PFSK-1 (cell line): Measurements from ENCODE around the gene HOXC11.

ENCODE experiments used
- FOXP2 ChIP-seq: optimal IDR thresholded peaks from 2 replicates; pipeline ENCODE3; 2011; ENCODE audit warnings: borderline replicate concordance, control low read depth, inconsistent platforms; ENCODE audit not compliant: insufficient read depth; ENCODE audit errors: extremely low read length, extremely low read depth
- POLR2AphosphoS5 ChIP-seq: IDR thresholded peaks from 2 replicates; pipeline ENCODE4 v1.6.1; 2012; ENCODE audit warnings: low read depth, mild to moderate bottlenecking, control low read depth, low read length, moderate library complexity
- REST ChIP-seq, 2 experiments: IDR thresholded peaks; 2 replicates each; pipeline versions ENCODE4 v1.6.1 to v1.8.0; 2011 to 2012; ENCODE audit warnings: low read depth in 2 of 2, low read length in 2 of 2, control low read depth in 1 of 2, inconsistent platforms in 1 of 2, mild to moderate bottlenecking in 1 of 2, moderate library complexity in 1 of 2; ENCODE audit not compliant: insufficient read depth in 1 of 2
- SIN3A ChIP-seq: IDR thresholded peaks from 2 replicates; pipeline ENCODE4 v1.6.1; 2012; ENCODE audit warnings: mild to moderate bottlenecking, low read length, moderate library complexity, borderline replicate concordance; ENCODE audit not compliant: insufficient read depth
- TAF1 ChIP-seq: IDR thresholded peaks from 2 replicates; pipeline ENCODE4 v1.6.1; 2012; ENCODE audit warnings: low read length, control low read depth, borderline replicate concordance; ENCODE audit not compliant: insufficient read depth

HOXC11 gene

GRCh38 chr12:53953831-53954693, 18.9 kb upstream of the HOXC11 start:
- no peak for TF ChIP-seq REST (IDR thresholded peaks at IDR 0.05; ENCODE audit: insufficient read depth in 1 of 2, low read depth in 2 of 2, low read length in 2 of 2)
- TF ChIP-seq TAF1 = no peak
- no peak for TF ChIP-seq SIN3A
- TF ChIP-seq POLR2AphosphoS5 = no peak
- no peak for TF ChIP-seq FOXP2

GRCh38 chr12:53954694-53955035, 18.3 kb upstream of the HOXC11 start, which contains the start of gene HOXC12:
HOXC12 (plus strand) TSS chr12:53954903; CDS start chr12:53954930, 27 bp downstream.
- TF ChIP-seq POLR2AphosphoS5 = no peak
- TF ChIP-seq REST (IDR thresholded peaks at IDR 0.05; ENCODE audit: insufficient read depth in 1 of 2, low read depth in 2 of 2, low read length in 2 of 2) = no peak
- no peak for TF ChIP-seq TAF1
- no peak for TF ChIP-seq FOXP2
- TF ChIP-seq SIN3A = no peak

GRCh38 chr12:53955036-53955775, 17.7 kb upstream of the HOXC11 start:
- TF ChIP-seq TAF1 (no peak), REST (IDR thresholded peaks at IDR 0.05; ENCODE audit: insufficient read depth in 1 of 2, low read depth in 2 of 2, low read length in 2 of 2) (no peak), POLR2AphosphoS5 (no peak), SIN3A (no peak), FOXP2 (no peak)

GRCh38 chr12:53955776-53956250, 17.1 kb upstream of the HOXC11 start:
- no peak for TF ChIP-seq TAF1
- TF ChIP-seq REST (IDR thresholded peaks at IDR 0.05; ENCODE audit: insufficient read depth in 1 of 2, low read depth in 2 of 2, low read length in 2 of 2) = no peak
- no peak for TF ChIP-seq POLR2AphosphoS5
- TF ChIP-seq SIN3A = no peak
- TF ChIP-seq FOXP2 = no peak
